ENCODE data around the gene PPP1R12B. TPM values are rescaled to one million over a fixed set of nuclear protein-coding genes. Genes with fewer than 3 reads are reported as not detected.
"Not testable (repeated sequence)": the region's sequence is repeated elsewhere in the genome, so short reads cannot be mapped to it uniquely, and the experiment has no call there.

PPP1R12B gene
- total RNA-seq, 1 experiment from 2014 or later, result 23.0 TPM

- H3K4me3 ChIP-seq, result no peak overlapping the region
- H3K4me1 ChIP-seq (replicated peaks), result no peaks in the 10 kb centered on the region
- no peak overlapping the region for H3K27ac ChIP-seq
- no peak for DNase-seq (ENCODE audit: low read depth in 1 of 2, low spot score in 2 of 2)
- H3K27me3 ChIP-seq (replicated peaks), result no peaks in the 10 kb centered on the region
- H3K36me3 ChIP-seq, result no peaks in the 10 kb centered on the region
- H3K9me3 ChIP-seq (replicated peaks), result no peaks in the 10 kb centered on the region
These were observed 28.5 kb upstream of the PPP1R12B start for GRCh38 chr1:202320081-202320405.

GRCh38 chr1:202323731-202324130 is 24.8 kb upstream of the PPP1R12B start:
- H3K36me3 ChIP-seq, result no peaks in the 10 kb centered on the region
- H3K9me3 ChIP-seq (replicated peaks), result no peaks in the 10 kb centered on the region
- H3K27ac ChIP-seq, result no peak overlapping the region
- H3K4me3 ChIP-seq, result no peak overlapping the region
- no peaks in the 10 kb centered on the region for H3K27me3 ChIP-seq (replicated peaks)
- H3K4me1 ChIP-seq (replicated peaks), result peaks cover 5% of the 10 kb centered on the region
- peak in 1 of 2 experiments; percentile 6 for DNase-seq (ENCODE audit: low read depth in 1 of 2, low spot score in 2 of 2)

GRCh38 chr1:202324646-202325045 is 23.9 kb upstream of the PPP1R12B start:
- Histone ChIP-seq H3K9me3 (replicated peaks) (no peaks in the 10 kb centered on the region), H3K4me3 (no peak overlapping the region), H3K4me1 (replicated peaks) (peaks cover 12% of the 10 kb centered on the region), H3K36me3 (peaks cover 8% of the 10 kb centered on the region), H3K27me3 (replicated peaks) (no peaks in the 10 kb centered on the region), H3K27ac (no peak overlapping the region)
- DNase-seq (ENCODE audit: low read depth in 1 of 2, low spot score in 2 of 2), result peak in 1 of 2 experiments; percentile 5

GRCh38 chr1:202329891-202330290 is 18.6 kb upstream of the PPP1R12B start:
- Histone ChIP-seq H3K27ac (no peak overlapping the region), H3K9me3 (replicated peaks) (no peaks in the 10 kb centered on the region)

GRCh38 chr1:202333861-202334260 is 14.6 kb upstream of the PPP1R12B start:
- Histone ChIP-seq H3K4me1 (replicated peaks) (peaks cover 5% of the 10 kb centered on the region), H3K27me3 (replicated peaks) (no peaks in the 10 kb centered on the region), H3K36me3 (peaks cover 88% of the 10 kb centered on the region), H3K9me3 (replicated peaks) (no peaks in the 10 kb centered on the region), H3K4me3 (no peak overlapping the region), H3K27ac (no peak overlapping the region)
- DNase-seq (ENCODE audit: low read depth in 1 of 2, low spot score in 2 of 2), result no peak

More at GRCh38 chr1:202329891-202330290, 18.6 kb upstream of the PPP1R12B start:
- Histone ChIP-seq H3K4me3 (no peak overlapping the region), H3K27me3 (replicated peaks) (no peaks in the 10 kb centered on the region), H3K4me1 (replicated peaks) (peaks cover 12% of the 10 kb centered on the region), H3K36me3 (peaks cover 57% of the 10 kb centered on the region)
- no peak for DNase-seq (ENCODE audit: low read depth in 1 of 2, low spot score in 2 of 2)

GRCh38 chr1:202343652-202344349 is 4.7 kb upstream of the PPP1R12B start:
- Histone ChIP-seq H3K9me3 (replicated peaks) (no peaks in the 10 kb centered on the region), H3K36me3 (peaks cover 24% of the 10 kb centered on the region), H3K27me3 (replicated peaks) (no peaks in the 10 kb centered on the region), H3K27ac (no peak overlapping the region), H3K4me3 (no peak overlapping the region), H3K4me1 (replicated peaks) (peaks cover 21% of the 10 kb centered on the region)
- DNase-seq (ENCODE audit: low read depth in 1 of 2, low spot score in 2 of 2), result peak in 1 of 2 experiments; percentile 49

- H3K4me3 ChIP-seq, result peak overlapping the region; percentile 76
- DNase-seq (ENCODE audit: low read depth in 1 of 2, low spot score in 2 of 2), result no peak
- H3K9me3 ChIP-seq (replicated peaks), result no peaks in the 10 kb centered on the region
- no peaks in the 10 kb centered on the region for H3K27me3 ChIP-seq (replicated peaks)
- no peak overlapping the region for H3K27ac ChIP-seq
- peaks cover 7% of the 10 kb centered on the region; the same call in 1 of the 2 replicates for H3K4me1 ChIP-seq (replicated peaks)
- H3K36me3 ChIP-seq, result peaks cover 4% of the 10 kb centered on the region
These were observed 442 bp upstream of the PPP1R12B start for GRCh38 chr1:202348005-202348508.

GRCh38 chr1:202349206-202349928 is 868 bp downstream of the PPP1R12B start:
- Histone ChIP-seq H3K27ac (peak overlapping the region; percentile 64), H3K27me3 (replicated peaks) (no peaks in the 10 kb centered on the region), H3K9me3 (replicated peaks) (no peaks in the 10 kb centered on the region), H3K4me3 (peak overlapping the region; percentile 76), H3K36me3 (peaks cover 4% of the 10 kb centered on the region), H3K4me1 (replicated peaks) (peaks cover 7% of the 10 kb centered on the region; the same call in 1 of the 2 replicates)
- DNase-seq (ENCODE audit: low read depth in 1 of 2, low spot score in 2 of 2), result peak in 1 of 2 experiments; percentile 44

GRCh38 chr1:202351725-202352124 is 3.2 kb downstream of the PPP1R12B start:
- DNase-seq (ENCODE audit: low read depth in 1 of 2, low spot score in 2 of 2), result no peak
- H3K4me1 ChIP-seq (replicated peaks), result peaks cover 7% of the 10 kb centered on the region; the same call in 1 of the 2 replicates
- no peaks in the 10 kb centered on the region for H3K9me3 ChIP-seq (replicated peaks)
- H3K4me3 ChIP-seq, result no peak overlapping the region
- peaks cover 4% of the 10 kb centered on the region for H3K36me3 ChIP-seq
- no peaks in the 10 kb centered on the region for H3K27me3 ChIP-seq (replicated peaks)
- no peak overlapping the region for H3K27ac ChIP-seq

GRCh38 chr1:202352583-202353197 is 4.2 kb downstream of the PPP1R12B start:
- H3K36me3 ChIP-seq; H3K9me3 ChIP-seq (replicated peaks); H3K27me3 ChIP-seq (replicated peaks); H3K4me3 ChIP-seq; H3K4me1 ChIP-seq (replicated peaks); H3K27ac ChIP-seq; DNase-seq (ENCODE audit: low read depth in 1 of 2, low spot score in 2 of 2): not testable (repeated sequence)

- H3K36me3 ChIP-seq, result no peaks in the 10 kb centered on the region
These were observed 7.5 kb downstream of the PPP1R12B start for GRCh38 chr1:202355944-202356553.

GRCh38 chr1:202357506-202357905 is 9.0 kb downstream of the PPP1R12B start:
- Histone ChIP-seq H3K27ac (no peak overlapping the region), H3K36me3 (no peaks in the 10 kb centered on the region), H3K9me3 (replicated peaks) (no peaks in the 10 kb centered on the region), H3K27me3 (replicated peaks) (no peaks in the 10 kb centered on the region), H3K4me1 (replicated peaks) (no peaks in the 10 kb centered on the region), H3K4me3 (no peak overlapping the region)
- no peak for DNase-seq (ENCODE audit: low read depth in 1 of 2, low spot score in 2 of 2)

More at GRCh38 chr1:202355944-202356553, 7.5 kb downstream of the PPP1R12B start:
- H3K4me3 ChIP-seq, result no peak overlapping the region
- H3K9me3 ChIP-seq (replicated peaks), result no peaks in the 10 kb centered on the region
- no peak for DNase-seq (ENCODE audit: low read depth in 1 of 2, low spot score in 2 of 2)
- no peaks in the 10 kb centered on the region for H3K4me1 ChIP-seq (replicated peaks)
- H3K27ac ChIP-seq, result no peak overlapping the region
- no peaks in the 10 kb centered on the region for H3K27me3 ChIP-seq (replicated peaks)

- Histone ChIP-seq H3K36me3 (no peaks in the 10 kb centered on the region), H3K4me1 (replicated peaks) (no peaks in the 10 kb centered on the region), H3K27ac (no peak overlapping the region), H3K9me3 (replicated peaks) (no peaks in the 10 kb centered on the region), H3K4me3 (no peak overlapping the region), H3K27me3 (replicated peaks) (no peaks in the 10 kb centered on the region)
- DNase-seq (ENCODE audit: low read depth in 1 of 2, low spot score in 2 of 2), result no peak
These were observed 12.7 kb downstream of the PPP1R12B start for GRCh38 chr1:202361224-202361623.
